Measurements from ENCODE around the gene ARHGEF4.

Gene ARHGEF4

DNA sequence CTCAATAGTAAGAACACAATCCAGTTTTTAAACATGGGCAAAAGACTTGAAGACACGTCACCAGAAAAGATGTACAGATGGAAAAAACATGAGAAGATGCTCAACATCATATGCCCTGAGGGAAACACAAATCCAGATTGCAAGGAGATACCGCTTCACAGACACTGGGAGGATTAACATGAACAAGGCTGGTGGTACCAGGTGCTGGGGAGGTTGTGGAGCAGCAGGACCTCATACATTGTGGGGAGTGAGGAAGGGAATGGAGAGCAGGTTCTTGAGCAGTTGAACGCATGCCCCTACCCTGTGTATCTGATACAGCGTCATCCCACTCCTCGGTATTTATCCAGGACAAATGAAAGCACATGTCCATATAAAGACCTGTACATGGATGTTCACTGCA, 72.1 kb downstream of the ARHGEF4 start:
- TF ChIP-seq CTCF (IDR thresholded peaks at IDR 0.05; ENCODE audit: extremely low read depth, missing control alignments): no peak
- no peak for DNase-seq (ENCODE audit: low spot score)

- no peak for TF ChIP-seq CTCF (IDR thresholded peaks at IDR 0.05; ENCODE audit: extremely low read depth, missing control alignments)
- DNase-seq (ENCODE audit: low spot score): no peak
Measured at GRCh38 chr2:130910931-130911330, 74.2 kb downstream of the ARHGEF4 start.

GRCh38 chr2:130911482-130911881, 74.8 kb downstream of the ARHGEF4 start:
- DNase-seq (ENCODE audit: low spot score): no peak
- no peak for TF ChIP-seq CTCF (IDR thresholded peaks at IDR 0.05; ENCODE audit: extremely low read depth, missing control alignments)

DNA sequence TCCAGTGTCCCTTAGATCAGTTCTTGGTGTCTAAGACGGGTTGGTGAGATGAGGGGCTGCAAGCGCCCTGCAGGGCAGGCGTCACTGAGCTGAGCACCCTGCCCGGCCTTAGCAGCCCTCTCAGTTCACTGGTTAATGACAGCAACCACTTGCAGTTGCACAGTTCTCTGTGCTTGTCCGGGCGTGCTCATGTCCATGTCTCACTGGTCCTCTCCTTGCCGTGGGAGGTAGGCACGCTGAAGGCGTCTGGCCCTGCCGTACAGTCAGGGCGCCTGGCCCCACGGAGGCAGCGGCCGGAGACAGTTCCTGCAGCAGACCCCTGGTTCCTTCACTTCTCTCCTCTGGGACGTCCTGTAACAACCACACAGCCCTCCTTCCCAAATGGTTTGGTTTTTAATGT, 75.3 kb downstream of the ARHGEF4 start:
- no peak for TF ChIP-seq CTCF (IDR thresholded peaks at IDR 0.05; ENCODE audit: extremely low read depth, missing control alignments)
- DNase-seq (ENCODE audit: low spot score): no peak

- DNase-seq (ENCODE audit: low spot score): no peak
Measured at GRCh38 chr2:130912471-130912870, 75.8 kb downstream of the ARHGEF4 start.

DNA sequence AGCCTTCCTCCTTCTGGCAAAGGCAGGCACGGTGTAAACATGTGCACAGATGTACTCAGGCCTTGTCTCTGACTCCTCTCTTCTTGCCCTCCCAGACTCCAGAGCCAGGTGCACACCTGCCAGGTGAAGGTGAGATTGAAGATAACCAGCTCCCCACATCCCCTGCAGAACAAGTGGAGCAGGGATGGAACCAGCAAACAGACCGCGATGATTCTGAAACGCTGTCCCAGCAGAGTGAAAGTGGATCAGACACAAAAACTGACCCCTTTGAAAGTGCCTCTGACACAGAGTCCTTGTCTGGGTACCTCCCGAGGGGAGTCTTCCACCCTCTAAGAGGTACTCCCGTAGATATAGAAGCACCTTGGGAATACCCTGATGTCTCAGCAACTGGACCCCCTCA, 77.2 kb downstream of the ARHGEF4 start:
- peak; percentile 18 for DNase-seq (ENCODE audit: low spot score)
- no peak for TF ChIP-seq CTCF (IDR thresholded peaks at IDR 0.05; ENCODE audit: extremely low read depth, missing control alignments)

More at GRCh38 chr2:130912471-130912870, 75.8 kb downstream of the ARHGEF4 start:
- TF ChIP-seq CTCF (IDR thresholded peaks at IDR 0.05; ENCODE audit: extremely low read depth, missing control alignments): no peak

GRCh38 chr2:130915149-130915548, 78.4 kb downstream of the ARHGEF4 start:
- no peak for DNase-seq (ENCODE audit: low spot score)
- no peak for TF ChIP-seq CTCF (IDR thresholded peaks at IDR 0.05; ENCODE audit: extremely low read depth, missing control alignments)

Measured in GM20000 (cell line).